Neural progenitor cell (in vitro differentiated cells): ENCODE results near the gene SLX4. TPM values are rescaled to one million over a fixed set of nuclear protein-coding genes. Genes with fewer than 3 reads are reported as not detected.

Experiments
- DNase-seq: peaks from one replicate; pipeline ENCODE4 v3.0.0-alpha.2; 2016; ENCODE audit warnings: low spot score
- H2AFZ ChIP-seq: fragments of 200-600 bp; sonication (generic); replicated peaks from 2 replicates; pipeline ENCODE4 v1.6.1; 2016; ENCODE audit warnings: antibody characterized with exemption
- H3F3A ChIP-seq: fragments of 200-600 bp; sonication (generic); 2 replicates; pipeline ENCODE4 v1.6.1; 2016; ENCODE audit warnings: antibody characterized with exemption, low read depth
- H3K27ac ChIP-seq: fragments of 200-600 bp; sonication (generic); 2 replicates; pipeline ENCODE4 v1.5.1; 2016; ENCODE audit warnings: mild to moderate bottlenecking
- H3K27me3 ChIP-seq: fragments of 200-600 bp; sonication (generic); 2 replicates; pipeline ENCODE4 v1.6.1; 2016; ENCODE audit warnings: mild to moderate bottlenecking, moderate library complexity
- H3K36me3 ChIP-seq: fragments of 200-600 bp; sonication (generic); 2 replicates; pipeline ENCODE4 v1.5.1; 2016
- H3K4me1 ChIP-seq: fragments of 200-600 bp; sonication (generic); 2 replicates; pipeline ENCODE4 v1.6.1; 2016; ENCODE audit warnings: mixed run types
- H3K4me2 ChIP-seq: fragments of 200-600 bp; sonication (generic); 2 replicates; pipeline ENCODE4 v1.6.1; 2016
- H3K4me3 ChIP-seq: fragments of 200-600 bp; sonication (generic); 2 replicates; pipeline ENCODE4 v1.5.1; 2016
- H3K79me2 ChIP-seq: fragments of 200-600 bp; sonication (generic); 2 replicates; pipeline ENCODE4 v1.6.1; 2016; ENCODE audit warnings: low read depth
- H3K9ac ChIP-seq: fragments of 200-600 bp; sonication (generic); 2 replicates; pipeline ENCODE4 v1.6.1; 2016
- H3K9me3 ChIP-seq: fragments of 200-600 bp; sonication (generic); 2 replicates; pipeline ENCODE4 v1.5.1; 2016; ENCODE audit warnings: low read depth
- H4K20me1 ChIP-seq: fragments of 200-600 bp; sonication (generic); 2 replicates; pipeline ENCODE4 v1.6.1; 2016; ENCODE audit warnings: low read depth
- H3K27ac Mint-ChIP-seq: 3 replicates; pipeline ENCODE4 v1.8.0; 2021; ENCODE audit warnings: mixed read lengths
- H3K27me3 Mint-ChIP-seq: 2 replicates; pipeline ENCODE4 v1.8.0; 2022; ENCODE audit warnings: low read depth, mild to moderate bottlenecking, inconsistent platforms, moderate library complexity, mixed read lengths; ENCODE audit not compliant: insufficient read depth
- H3K36me3 Mint-ChIP-seq: 3 replicates; pipeline ENCODE4 v1.8.0; 2021; ENCODE audit warnings: mixed read lengths
- H3K4me1 Mint-ChIP-seq: 3 replicates; pipeline ENCODE4 v1.8.0; 2021; ENCODE audit warnings: mixed read lengths
- H3K4me3 Mint-ChIP-seq: 3 replicates; pipeline ENCODE4 v1.8.0; 2021; ENCODE audit warnings: mild to moderate bottlenecking, moderate library complexity, mixed read lengths
- H3K9me3 Mint-ChIP-seq: 3 replicates; pipeline ENCODE4 v1.8.0; 2020; ENCODE audit warnings: mixed read lengths
- CTCF ChIP-seq: fragments of 200-600 bp; sonication (generic); IDR thresholded peaks from 2 replicates; pipeline ENCODE4 v1.5.1; 2017; ENCODE audit warnings: antibody characterized with exemption, mild to moderate bottlenecking
- EZH2 ChIP-seq: fragments of 200-600 bp; sonication (generic); IDR thresholded peaks from 2 replicates; pipeline ENCODE4 v1.6.1; 2017; ENCODE audit warnings: antibody characterized with exemption, mild to moderate bottlenecking, moderate library complexity
- EZH2phosphoT487 ChIP-seq: fragments of 200-600 bp; sonication (generic); IDR thresholded peaks from 2 replicates; pipeline ENCODE4 v1.6.1; 2017; ENCODE audit warnings: antibody characterized with exemption
- total RNA-seq: library from RNA; depleted of rRNA; stranded (reverse); fragments of >200 nt; gene quantifications from 2 replicates; pipeline ENCODE4 v1.2.3, GENCODE V29; 2015; ENCODE audit warnings: low replicate concordance

SLX4 gene
- total RNA-seq, 1 donor from 2014 or later, result 7.7 TPM

GRCh38 chr16:3578610-3579551 lies 32.5 kb downstream of the SLX4 start:
- H3K4me3 Mint-ChIP-seq, result peak overlapping the region; percentile 72
- no peak overlapping the region for H2AFZ ChIP-seq

GRCh38 chr16:3578121-3578520 lies 33.3 kb downstream of the SLX4 start:
- Histone ChIP-seq H3K4me2 (no peak overlapping the region), H3F3A (no peaks in the 10 kb centered on the region), H3K4me3 (no peak overlapping the region), H3K27me3 (no peaks in the 10 kb centered on the region), H3K9me3 (no peaks in the 10 kb centered on the region), H3K36me3 (no peaks in the 10 kb centered on the region), H4K20me1 (no peaks in the 10 kb centered on the region), H3K79me2 (no peaks in the 10 kb centered on the region), H3K9ac (no peak overlapping the region), H3K27ac (no peak overlapping the region), H3K4me1 (no peaks in the 10 kb centered on the region), H2AFZ (no peak overlapping the region)
- H3K9me3 Mint-ChIP-seq, result no peaks in the 10 kb centered on the region
- no peak for DNase-seq
- TF ChIP-seq EZH2 (no peak), EZH2phosphoT487 (no peak), CTCF (no peak)
- H3K27me3 Mint-ChIP-seq, result no peaks in the 10 kb centered on the region
- peak overlapping the region; percentile 72 for H3K4me3 Mint-ChIP-seq
- peaks cover 20% of the 10 kb centered on the region for H3K4me1 Mint-ChIP-seq
- peaks cover 2% of the 10 kb centered on the region for H3K36me3 Mint-ChIP-seq
- H3K27ac Mint-ChIP-seq, result peak overlapping the region; percentile 27

More at GRCh38 chr16:3578610-3579551, 32.5 kb downstream of the SLX4 start:
- no peak for DNase-seq
- Histone ChIP-seq H3K27ac (no peak overlapping the region), H3K9ac (no peak overlapping the region), H3K4me1 (no peaks in the 10 kb centered on the region), H3K79me2 (no peaks in the 10 kb centered on the region), H3K4me3 (no peak overlapping the region), H3K27me3 (no peaks in the 10 kb centered on the region), H3K36me3 (no peaks in the 10 kb centered on the region), H3K9me3 (no peaks in the 10 kb centered on the region), H4K20me1 (no peaks in the 10 kb centered on the region), H3K4me2 (no peak overlapping the region), H3F3A (no peaks in the 10 kb centered on the region)
- H3K9me3 Mint-ChIP-seq, result no peaks in the 10 kb centered on the region
- H3K36me3 Mint-ChIP-seq, result peaks cover 2% of the 10 kb centered on the region
- no peak for TF ChIP-seq CTCF
- no peak for TF ChIP-seq EZH2
- no peak for TF ChIP-seq EZH2phosphoT487
- peaks cover 20% of the 10 kb centered on the region for H3K4me1 Mint-ChIP-seq
- H3K27me3 Mint-ChIP-seq, result no peaks in the 10 kb centered on the region
- H3K27ac Mint-ChIP-seq, result no peak overlapping the region

- H3K36me3 Mint-ChIP-seq, result peaks cover 2% of the 10 kb centered on the region
- no peaks in the 10 kb centered on the region for H3K36me3 ChIP-seq
- no peaks in the 10 kb centered on the region for H3F3A ChIP-seq
- TF ChIP-seq EZH2phosphoT487, result no peak
- no peak for TF ChIP-seq CTCF
- TF ChIP-seq EZH2, result no peak
- no peak within 1 kb of the TSS for H2AFZ ChIP-seq
- H3K4me1 Mint-ChIP-seq, result peaks cover 20% of the 10 kb centered on the region
- no peaks in the 10 kb centered on the region for H3K79me2 ChIP-seq
- no peak within 1 kb of the TSS for H3K27ac ChIP-seq
- H3K4me1 ChIP-seq, result no peaks in the 10 kb centered on the region
- DNase-seq, result no peak
- H3K4me2 ChIP-seq, result no peak within 1 kb of the TSS
- H3K9ac ChIP-seq, result no peak within 1 kb of the TSS
- peak within 1 kb of the TSS; percentile 72 for H3K4me3 Mint-ChIP-seq
- no peaks in the 10 kb centered on the region for H3K9me3 Mint-ChIP-seq
- no peaks in the 10 kb centered on the region for H3K27me3 Mint-ChIP-seq
- H3K4me3 ChIP-seq, result no peak within 1 kb of the TSS
- H4K20me1 ChIP-seq, result no peaks in the 10 kb centered on the region
- H3K27me3 ChIP-seq, result no peaks in the 10 kb centered on the region
- no peaks in the 10 kb centered on the region for H3K9me3 ChIP-seq
- H3K27ac Mint-ChIP-seq, result peak within 1 kb of the TSS; percentile 86
These were observed 34.1 kb downstream of the SLX4 start, which contains the start of gene NLRC3 for GRCh38 chr16:3577302-3577752. Gene NLRC3 (minus strand): TSS chr16:3577403. CDS start chr16:3565036, 12,367 bp downstream.
